Measurements from ENCODE around the gene PLEKHD1.

DNA sequence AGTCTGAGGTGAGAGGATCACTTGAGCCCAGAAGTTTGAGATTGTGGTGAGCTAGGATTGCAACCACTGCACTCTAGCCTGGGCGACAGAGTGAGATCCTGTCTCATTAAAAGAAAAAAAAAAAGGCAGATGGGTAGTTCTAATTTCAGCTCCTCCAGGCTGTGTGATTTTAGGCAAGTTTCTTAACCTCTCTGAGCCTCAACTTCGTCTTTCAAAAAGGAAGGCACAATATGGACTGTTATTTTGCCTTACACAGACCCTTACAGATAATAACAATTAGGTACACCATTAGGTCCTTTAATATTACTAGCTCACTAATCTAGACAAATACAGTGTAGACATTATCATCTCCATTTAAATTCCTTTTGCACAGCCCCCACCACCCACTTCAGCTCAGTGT is 94.9 kb downstream of the PLEKHD1 start:
- TF ChIP-seq, protein P1, sequence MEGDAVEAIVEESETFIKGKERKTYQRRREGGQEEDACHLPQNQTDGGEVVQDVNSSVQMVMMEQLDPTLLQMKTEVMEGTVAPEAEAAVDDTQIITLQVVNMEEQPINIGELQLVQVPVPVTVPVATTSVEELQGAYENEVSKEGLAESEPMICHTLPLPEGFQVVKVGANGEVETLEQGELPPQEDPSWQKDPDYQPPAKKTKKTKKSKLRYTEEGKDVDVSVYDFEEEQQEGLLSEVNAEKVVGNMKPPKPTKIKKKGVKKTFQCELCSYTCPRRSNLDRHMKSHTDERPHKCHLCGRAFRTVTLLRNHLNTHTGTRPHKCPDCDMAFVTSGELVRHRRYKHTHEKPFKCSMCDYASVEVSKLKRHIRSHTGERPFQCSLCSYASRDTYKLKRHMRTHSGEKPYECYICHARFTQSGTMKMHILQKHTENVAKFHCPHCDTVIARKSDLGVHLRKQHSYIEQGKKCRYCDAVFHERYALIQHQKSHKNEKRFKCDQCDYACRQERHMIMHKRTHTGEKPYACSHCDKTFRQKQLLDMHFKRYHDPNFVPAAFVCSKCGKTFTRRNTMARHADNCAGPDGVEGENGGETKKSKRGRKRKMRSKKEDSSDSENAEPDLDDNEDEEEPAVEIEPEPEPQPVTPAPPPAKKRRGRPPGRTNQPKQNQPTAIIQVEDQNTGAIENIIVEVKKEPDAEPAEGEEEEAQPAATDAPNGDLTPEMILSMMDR (IDR thresholded peaks at IDR 0.05; ENCODE audit: low read depth, low read length, poor library complexity, severe bottlenecking), result no peak
- no peak for TF ChIP-seq EZH2phosphoT487 (IDR thresholded peaks at IDR 0.05; ENCODE audit: borderline replicate concordance, low read length)
